GOT3 (cell line): Measurements from ENCODE around the gene FNDC7.
"Not testable (repeated sequence)": the region's sequence is repeated elsewhere in the genome, so short reads cannot be mapped to it uniquely, and the experiment has no call there.

Experiments
- DNase-seq: peaks from one replicate; lab custom pipeline; 2025; ENCODE audit warnings: mixed read lengths; lab: John Stamatoyannopoulos, UW

Gene FNDC7

GRCh38 chr1:108742253-108742652 is 29.5 kb downstream of the FNDC7 start:
- DNase-seq: no peak

GRCh38 chr1:108745980-108746381 is 33.3 kb downstream of the FNDC7 start:
- no peak for DNase-seq

- DNase-seq: peak; percentile 82
Measured at GRCh38 chr1:108746382-108747170, 33.9 kb downstream of the FNDC7 start, which contains the start of gene STXBP3. Gene STXBP3, plus strand, starts transcription at chr1:108746674. Its CDS starts 64 bp downstream, at chr1:108746738.

GRCh38 chr1:108747171-108747850 is 34.6 kb downstream of the FNDC7 start:
- no peak for DNase-seq

GRCh38 chr1:108747898-108748297 is 35.2 kb downstream of the FNDC7 start:
- no peak for DNase-seq

GRCh38 chr1:108749081-108749480 is 36.4 kb downstream of the FNDC7 start:
- DNase-seq: no peak

GRCh38 chr1:108750476-108751181 is 37.9 kb downstream of the FNDC7 start:
- DNase-seq: no peak

- DNase-seq: no peak
Measured at GRCh38 chr1:108753363-108753762, 40.7 kb downstream of the FNDC7 start.

GRCh38 chr1:108758796-108759195 is 46.1 kb downstream of the FNDC7 start:
- DNase-seq: no peak

- no peak for DNase-seq
Measured at GRCh38 chr1:108767115-108767514, 54.4 kb downstream of the FNDC7 start.

- DNase-seq: no peak
Measured at GRCh38 chr1:108767708-108768107, 55.0 kb downstream of the FNDC7 start.

GRCh38 chr1:108777839-108778238 is 65.1 kb downstream of the FNDC7 start:
- DNase-seq: no peak

- DNase-seq: no peak
Measured at GRCh38 chr1:108779455-108779854, 66.7 kb downstream of the FNDC7 start.

- DNase-seq: no peak
Measured at GRCh38 chr1:108780937-108781574, 68.3 kb downstream of the FNDC7 start.

- DNase-seq: not testable (repeated sequence)
Measured at GRCh38 chr1:108781575-108781944, 68.9 kb downstream of the FNDC7 start.

GRCh38 chr1:108785264-108785663 is 72.6 kb downstream of the FNDC7 start:
- no peak for DNase-seq

GRCh38 chr1:108785880-108786279 is 73.2 kb downstream of the FNDC7 start:
- no peak for DNase-seq

- no peak for DNase-seq
Measured at GRCh38 chr1:108791790-108792189, 79.1 kb downstream of the FNDC7 start.
